ENCODE results near the gene RXFP1.

RXFP1 gene

DNA sequence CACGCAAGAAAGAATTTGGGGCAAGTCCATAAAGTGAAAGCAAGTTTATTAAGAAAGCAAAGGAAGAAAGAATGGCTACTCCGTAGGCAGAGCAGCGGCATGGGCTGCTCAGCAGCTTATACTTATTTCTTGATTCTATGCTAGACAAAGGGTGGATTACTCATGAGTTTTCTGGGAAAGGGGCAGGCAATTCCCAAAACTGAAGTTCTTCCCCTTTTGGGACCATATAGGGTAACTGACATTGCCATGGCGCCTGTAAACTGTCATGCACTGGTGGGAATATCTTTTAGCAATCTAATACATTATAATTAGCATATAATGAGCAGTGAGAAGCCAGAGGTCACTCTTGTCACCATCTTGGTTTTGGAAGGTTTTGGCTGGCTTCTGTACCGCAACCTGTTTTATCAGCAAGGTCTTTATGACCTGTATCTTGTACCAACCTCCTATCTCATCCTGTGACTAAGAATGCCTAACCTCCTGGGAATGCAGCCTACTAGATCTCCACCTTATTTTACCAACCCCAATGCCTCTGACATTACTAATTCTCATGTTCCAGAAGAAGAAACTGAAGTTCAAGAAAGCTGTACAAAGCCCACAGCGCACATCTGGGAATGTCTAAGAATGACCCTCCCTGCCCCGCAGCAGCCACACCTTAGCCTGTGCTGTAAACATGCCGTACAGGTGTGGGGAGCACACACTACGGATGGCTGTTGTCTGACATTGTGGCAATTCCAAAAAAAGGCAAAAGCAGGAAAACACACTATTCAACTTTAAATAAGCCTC is 18.6 kb downstream of the RXFP1 start:
- Histone ChIP-seq H3K9me3 (ENCODE audit: control insufficient read depth in 2 of 2, low read length in 2 of 2) (no peaks in the 10 kb centered on the region), H3K36me3 (ENCODE audit: control insufficient read depth in 2 of 2, insufficient read depth in 2 of 2, low read length in 2 of 2) (no peaks in the 10 kb centered on the region), H3K4me3 (ENCODE audit: low read length in 2 of 2) (no peak overlapping the region), H3K4me1 (ENCODE audit: control insufficient read depth in 2 of 2, insufficient read depth in 2 of 2, low read length in 2 of 2) (no peaks in the 10 kb centered on the region), H3K27me3 (ENCODE audit: control insufficient read depth in 2 of 2, insufficient read depth in 2 of 2, low read length in 2 of 2) (no peaks in the 10 kb centered on the region), H3K9ac (ENCODE audit: low read depth in 1 of 2, low read length in 2 of 2) (no peak overlapping the region), H3K27ac (ENCODE audit: low read depth in 2 of 2, low read length in 2 of 2) (no peak overlapping the region)

DNA sequence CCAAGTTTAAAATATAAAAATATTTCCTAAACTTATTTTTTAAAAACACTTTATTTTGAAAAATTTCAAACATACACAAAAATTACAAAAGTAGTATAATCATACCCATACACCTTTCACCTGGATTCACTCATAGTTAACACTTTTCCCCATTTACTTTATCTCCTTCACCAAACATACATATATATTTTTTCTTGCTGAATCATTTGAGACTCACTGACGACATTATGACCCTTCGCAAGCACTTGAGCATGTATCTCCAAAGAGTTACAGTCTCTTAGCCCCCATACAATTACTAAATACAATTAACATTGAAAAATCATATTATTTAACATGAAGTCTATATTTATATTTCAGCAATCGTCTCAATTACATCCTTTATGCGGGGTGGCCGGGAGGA is 19.8 kb downstream of the RXFP1 start:
- no peak overlapping the region for H3K27ac ChIP-seq (ENCODE audit: low read depth in 2 of 2, low read length in 2 of 2)
- H3K4me3 ChIP-seq (ENCODE audit: low read length in 2 of 2), result no peak overlapping the region
- H3K9me3 ChIP-seq (ENCODE audit: control insufficient read depth in 2 of 2, low read length in 2 of 2), result no peaks in the 10 kb centered on the region
- H3K4me1 ChIP-seq (ENCODE audit: control insufficient read depth in 2 of 2, insufficient read depth in 2 of 2, low read length in 2 of 2), result no peaks in the 10 kb centered on the region
- no peaks in the 10 kb centered on the region for H3K36me3 ChIP-seq (ENCODE audit: control insufficient read depth in 2 of 2, insufficient read depth in 2 of 2, low read length in 2 of 2)
- no peak overlapping the region for H3K9ac ChIP-seq (ENCODE audit: low read depth in 1 of 2, low read length in 2 of 2)
- no peaks in the 10 kb centered on the region for H3K27me3 ChIP-seq (ENCODE audit: control insufficient read depth in 2 of 2, insufficient read depth in 2 of 2, low read length in 2 of 2)

DNA sequence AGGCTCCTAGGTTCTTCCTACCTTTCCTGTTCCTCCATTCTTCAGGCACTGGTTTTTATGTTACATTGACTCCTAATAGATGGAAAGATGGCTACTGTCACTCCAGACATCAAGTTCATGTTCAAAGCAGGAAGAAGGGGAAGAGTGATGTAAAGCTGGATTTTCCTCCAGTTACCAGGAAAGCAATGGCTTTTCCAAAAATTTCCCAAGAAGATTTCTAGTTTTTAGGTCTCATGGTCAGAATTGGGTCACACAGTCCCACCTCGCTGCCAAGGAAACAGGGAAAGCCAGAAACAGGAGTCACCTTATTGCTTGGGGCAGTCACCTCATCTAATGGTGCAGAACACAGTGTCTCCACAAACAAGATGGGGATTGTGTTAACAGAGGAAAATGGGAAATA is 21.5 kb downstream of the RXFP1 start:
- H3K4me3 ChIP-seq (ENCODE audit: low read length in 2 of 2), result no peak overlapping the region

DNA sequence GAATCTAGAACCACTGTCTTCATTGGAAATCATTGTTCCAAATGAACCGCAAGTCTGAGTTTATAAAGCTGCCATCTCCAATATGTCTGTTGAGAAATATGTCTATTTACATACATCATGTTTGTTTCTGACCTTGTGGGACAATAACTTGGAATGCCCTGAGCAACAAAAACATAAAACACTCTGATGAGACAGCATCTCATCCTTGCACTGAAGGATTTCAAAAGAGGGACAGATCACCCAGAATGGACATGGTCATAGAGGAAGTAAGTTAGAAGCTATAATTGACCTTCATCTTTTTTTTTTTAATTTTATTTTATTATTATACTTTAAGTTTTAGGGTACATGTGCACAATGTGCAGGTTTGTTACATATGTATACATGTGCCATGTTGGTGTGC is 22.5 kb downstream of the RXFP1 start:
- no peak overlapping the region for H3K4me3 ChIP-seq (ENCODE audit: low read length in 2 of 2)
- H3K27ac ChIP-seq (ENCODE audit: low read depth in 2 of 2, low read length in 2 of 2), result no peak overlapping the region
- H3K9me3 ChIP-seq (ENCODE audit: control insufficient read depth in 2 of 2, low read length in 2 of 2), result no peaks in the 10 kb centered on the region
- H3K36me3 ChIP-seq (ENCODE audit: control insufficient read depth in 2 of 2, insufficient read depth in 2 of 2, low read length in 2 of 2), result no peaks in the 10 kb centered on the region
- no peaks in the 10 kb centered on the region for H3K27me3 ChIP-seq (ENCODE audit: control insufficient read depth in 2 of 2, insufficient read depth in 2 of 2, low read length in 2 of 2)
- H3K9ac ChIP-seq (ENCODE audit: low read depth in 1 of 2, low read length in 2 of 2), result no peak overlapping the region
- H3K4me1 ChIP-seq (ENCODE audit: control insufficient read depth in 2 of 2, insufficient read depth in 2 of 2, low read length in 2 of 2), result no peaks in the 10 kb centered on the region

More for the DNA sequence above, 21.5 kb downstream of the RXFP1 start:
- no peak overlapping the region for H3K9ac ChIP-seq (ENCODE audit: low read depth in 1 of 2, low read length in 2 of 2)
- no peaks in the 10 kb centered on the region for H3K27me3 ChIP-seq (ENCODE audit: control insufficient read depth in 2 of 2, insufficient read depth in 2 of 2, low read length in 2 of 2)
- no peak overlapping the region for H3K27ac ChIP-seq (ENCODE audit: low read depth in 2 of 2, low read length in 2 of 2)
- H3K4me1 ChIP-seq (ENCODE audit: control insufficient read depth in 2 of 2, insufficient read depth in 2 of 2, low read length in 2 of 2), result no peaks in the 10 kb centered on the region
- H3K9me3 ChIP-seq (ENCODE audit: control insufficient read depth in 2 of 2, low read length in 2 of 2), result no peaks in the 10 kb centered on the region
- H3K36me3 ChIP-seq (ENCODE audit: control insufficient read depth in 2 of 2, insufficient read depth in 2 of 2, low read length in 2 of 2), result no peaks in the 10 kb centered on the region

DNA sequence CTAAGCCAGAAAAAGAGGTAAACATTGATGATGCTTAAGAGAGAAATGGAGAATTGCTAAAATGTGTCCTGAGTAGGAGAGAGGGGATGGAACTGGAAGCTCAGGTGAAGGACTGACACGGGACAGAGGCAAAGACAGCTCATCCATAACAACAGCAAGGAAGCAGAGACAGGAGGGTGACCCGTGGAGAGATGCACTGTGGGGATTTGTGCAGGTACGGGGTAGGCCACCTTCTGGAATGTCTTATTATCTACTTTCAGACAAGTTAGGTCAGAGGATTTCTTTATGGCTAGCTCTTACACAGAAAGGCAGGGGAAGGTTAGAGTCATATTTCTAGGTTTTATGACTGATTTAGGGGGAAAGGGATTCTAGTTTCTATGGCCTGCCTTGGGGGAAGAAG is 31.7 kb downstream of the RXFP1 start:
- no peaks in the 10 kb centered on the region for H3K4me1 ChIP-seq (ENCODE audit: control insufficient read depth in 2 of 2, insufficient read depth in 2 of 2, low read length in 2 of 2)
- no peaks in the 10 kb centered on the region for H3K36me3 ChIP-seq (ENCODE audit: control insufficient read depth in 2 of 2, insufficient read depth in 2 of 2, low read length in 2 of 2)
- no peaks in the 10 kb centered on the region for H3K9me3 ChIP-seq (ENCODE audit: control insufficient read depth in 2 of 2, low read length in 2 of 2)
- no peak overlapping the region for H3K9ac ChIP-seq (ENCODE audit: low read depth in 1 of 2, low read length in 2 of 2)
- H3K27me3 ChIP-seq (ENCODE audit: control insufficient read depth in 2 of 2, insufficient read depth in 2 of 2, low read length in 2 of 2), result no peaks in the 10 kb centered on the region
- no peak overlapping the region for H3K4me3 ChIP-seq (ENCODE audit: low read length in 2 of 2)
- no peak overlapping the region for H3K27ac ChIP-seq (ENCODE audit: low read depth in 2 of 2, low read length in 2 of 2)

DNA sequence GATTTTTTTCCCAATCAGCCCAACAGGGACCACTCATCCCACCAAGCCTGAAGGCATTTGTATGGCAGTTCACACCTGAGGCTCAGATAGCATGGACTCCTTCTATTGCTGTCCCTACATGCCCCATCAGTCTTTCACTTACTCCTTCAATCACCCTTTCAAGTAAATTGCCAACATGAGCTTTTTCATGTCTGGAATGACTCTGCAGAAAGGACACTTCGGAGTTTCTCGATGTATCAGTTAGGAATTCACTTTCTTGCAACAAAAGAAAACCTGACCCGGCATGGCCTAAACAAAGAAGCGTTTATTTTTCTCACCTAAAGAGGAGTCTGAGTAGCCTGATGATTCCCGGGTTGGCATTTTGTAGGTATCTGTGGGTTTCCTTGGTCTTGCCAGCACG is 38.6 kb downstream of the RXFP1 start:
- no peaks in the 10 kb centered on the region for H3K27me3 ChIP-seq (ENCODE audit: control insufficient read depth in 2 of 2, insufficient read depth in 2 of 2, low read length in 2 of 2)

DNA sequence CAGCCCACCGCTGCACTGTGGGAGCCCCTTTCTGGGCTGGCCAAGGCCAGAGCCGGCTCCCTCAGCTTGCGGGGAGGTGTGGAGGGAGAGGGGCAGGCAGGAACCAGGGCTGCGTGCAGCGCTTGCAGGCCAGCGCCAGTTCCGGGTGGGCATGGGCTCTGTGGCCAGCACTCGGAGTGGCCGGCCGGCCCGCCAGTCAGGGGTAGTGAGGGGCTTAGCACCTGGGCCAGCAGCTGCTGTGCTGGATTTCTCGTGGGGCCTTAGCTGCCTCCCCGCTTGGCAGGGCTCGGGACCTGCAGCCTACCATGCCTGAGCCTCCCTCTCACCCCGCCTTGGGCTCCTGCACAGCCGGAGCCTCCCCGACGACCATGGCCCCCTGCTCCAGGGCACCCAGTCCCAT is 45.2 kb downstream of the RXFP1 start:
- no peaks in the 10 kb centered on the region for H3K36me3 ChIP-seq (ENCODE audit: control insufficient read depth in 2 of 2, insufficient read depth in 2 of 2, low read length in 2 of 2)
- H3K4me1 ChIP-seq (ENCODE audit: control insufficient read depth in 2 of 2, insufficient read depth in 2 of 2, low read length in 2 of 2), result no peaks in the 10 kb centered on the region
- H3K27ac ChIP-seq (ENCODE audit: low read depth in 2 of 2, low read length in 2 of 2), result no peak overlapping the region
- H3K27me3 ChIP-seq (ENCODE audit: control insufficient read depth in 2 of 2, insufficient read depth in 2 of 2, low read length in 2 of 2), result no peaks in the 10 kb centered on the region
- no peak overlapping the region for H3K4me3 ChIP-seq (ENCODE audit: low read length in 2 of 2)
- no peak overlapping the region for H3K9ac ChIP-seq (ENCODE audit: low read depth in 1 of 2, low read length in 2 of 2)
- H3K9me3 ChIP-seq (ENCODE audit: control insufficient read depth in 2 of 2, low read length in 2 of 2), result no peaks in the 10 kb centered on the region

More for the DNA sequence above, 38.6 kb downstream of the RXFP1 start:
- Histone ChIP-seq H3K4me3 (ENCODE audit: low read length in 2 of 2) (no peak overlapping the region), H3K4me1 (ENCODE audit: control insufficient read depth in 2 of 2, insufficient read depth in 2 of 2, low read length in 2 of 2) (no peaks in the 10 kb centered on the region), H3K36me3 (ENCODE audit: control insufficient read depth in 2 of 2, insufficient read depth in 2 of 2, low read length in 2 of 2) (no peaks in the 10 kb centered on the region), H3K9ac (ENCODE audit: low read depth in 1 of 2, low read length in 2 of 2) (no peak overlapping the region), H3K27ac (ENCODE audit: low read depth in 2 of 2, low read length in 2 of 2) (no peak overlapping the region), H3K9me3 (ENCODE audit: control insufficient read depth in 2 of 2, low read length in 2 of 2) (no peaks in the 10 kb centered on the region)

DNA sequence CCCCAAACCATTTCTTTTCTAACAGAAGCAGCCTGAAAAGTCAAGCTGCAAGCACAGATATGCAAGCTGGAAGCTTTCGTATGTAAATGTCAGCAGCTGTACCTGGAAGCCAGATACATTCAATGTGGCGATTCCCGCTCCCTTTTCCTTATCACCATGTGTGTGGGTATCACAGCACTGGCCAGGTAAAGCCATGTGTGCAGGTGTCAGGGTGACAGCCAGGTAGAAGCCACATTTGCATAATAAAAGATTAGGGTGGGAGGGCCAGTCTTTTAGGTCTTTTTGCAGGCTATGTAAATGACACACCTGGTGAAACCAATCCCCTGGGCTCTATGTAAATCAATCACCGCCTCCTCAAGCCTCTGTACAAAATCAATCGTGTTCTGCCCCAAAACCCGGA is 50.1 kb downstream of the RXFP1 start:
- Histone ChIP-seq H3K27ac (ENCODE audit: low read depth in 2 of 2, low read length in 2 of 2) (no peak overlapping the region), H3K9ac (ENCODE audit: low read depth in 1 of 2, low read length in 2 of 2) (no peak overlapping the region), H3K36me3 (ENCODE audit: control insufficient read depth in 2 of 2, insufficient read depth in 2 of 2, low read length in 2 of 2) (no peaks in the 10 kb centered on the region), H3K9me3 (ENCODE audit: control insufficient read depth in 2 of 2, low read length in 2 of 2) (no peaks in the 10 kb centered on the region), H3K4me1 (ENCODE audit: control insufficient read depth in 2 of 2, insufficient read depth in 2 of 2, low read length in 2 of 2) (no peaks in the 10 kb centered on the region), H3K4me3 (ENCODE audit: low read length in 2 of 2) (no peak overlapping the region), H3K27me3 (ENCODE audit: control insufficient read depth in 2 of 2, insufficient read depth in 2 of 2, low read length in 2 of 2) (no peaks in the 10 kb centered on the region)

DNA sequence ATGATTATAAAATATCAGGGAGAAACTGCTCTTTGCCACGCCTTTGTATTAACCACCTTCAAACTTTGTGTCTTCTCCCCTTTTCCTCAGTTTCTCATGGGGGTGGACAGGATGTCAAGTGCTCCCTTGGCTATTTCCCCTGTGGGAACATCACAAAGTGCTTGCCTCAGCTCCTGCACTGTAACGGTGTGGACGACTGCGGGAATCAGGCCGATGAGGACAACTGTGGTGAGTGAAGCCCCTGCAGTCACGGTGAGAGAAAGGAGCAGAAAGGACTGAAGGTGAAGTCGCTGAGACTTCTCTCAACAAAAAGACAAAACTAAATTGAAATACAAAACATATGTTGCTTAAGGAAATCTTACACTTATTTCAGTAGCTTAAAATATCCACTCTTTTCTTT is 50.9 kb downstream of the RXFP1 start:
- no peaks in the 10 kb centered on the region for H3K27me3 ChIP-seq (ENCODE audit: control insufficient read depth in 2 of 2, insufficient read depth in 2 of 2, low read length in 2 of 2)
- no peaks in the 10 kb centered on the region for H3K4me1 ChIP-seq (ENCODE audit: control insufficient read depth in 2 of 2, insufficient read depth in 2 of 2, low read length in 2 of 2)
- H3K27ac ChIP-seq (ENCODE audit: low read depth in 2 of 2, low read length in 2 of 2), result no peak overlapping the region
- H3K9ac ChIP-seq (ENCODE audit: low read depth in 1 of 2, low read length in 2 of 2), result no peak overlapping the region
- H3K9me3 ChIP-seq (ENCODE audit: control insufficient read depth in 2 of 2, low read length in 2 of 2), result no peaks in the 10 kb centered on the region
- H3K4me3 ChIP-seq (ENCODE audit: low read length in 2 of 2), result no peak overlapping the region
- H3K36me3 ChIP-seq (ENCODE audit: control insufficient read depth in 2 of 2, insufficient read depth in 2 of 2, low read length in 2 of 2), result no peaks in the 10 kb centered on the region

DNA sequence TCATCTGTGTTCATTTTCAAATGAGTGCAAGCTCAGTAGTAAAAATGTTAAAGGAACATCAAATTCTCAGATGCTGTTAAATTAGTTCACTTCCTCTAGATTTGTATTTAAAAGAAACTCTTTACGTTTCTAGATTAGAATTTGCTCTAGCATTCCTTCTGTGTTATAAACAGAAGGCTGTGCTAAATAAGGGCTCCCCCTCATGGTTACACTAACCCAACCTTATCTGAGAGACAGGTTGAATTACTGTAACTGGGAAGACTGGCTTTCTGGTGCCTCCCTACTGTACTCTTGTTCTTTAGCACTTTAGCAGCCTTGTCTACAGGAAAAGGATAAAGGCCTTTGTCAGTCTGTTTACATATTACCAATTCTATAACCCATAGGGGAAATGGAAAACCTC is 56.8 kb downstream of the RXFP1 start:
- H3K9me3 ChIP-seq (ENCODE audit: control insufficient read depth in 2 of 2, low read length in 2 of 2), result no peaks in the 10 kb centered on the region
- H3K4me3 ChIP-seq (ENCODE audit: low read length in 2 of 2), result no peak overlapping the region
- H3K36me3 ChIP-seq (ENCODE audit: control insufficient read depth in 2 of 2, insufficient read depth in 2 of 2, low read length in 2 of 2), result no peaks in the 10 kb centered on the region
- H3K4me1 ChIP-seq (ENCODE audit: control insufficient read depth in 2 of 2, insufficient read depth in 2 of 2, low read length in 2 of 2), result no peaks in the 10 kb centered on the region
- no peak overlapping the region for H3K9ac ChIP-seq (ENCODE audit: low read depth in 1 of 2, low read length in 2 of 2)
- no peaks in the 10 kb centered on the region for H3K27me3 ChIP-seq (ENCODE audit: control insufficient read depth in 2 of 2, insufficient read depth in 2 of 2, low read length in 2 of 2)
- H3K27ac ChIP-seq (ENCODE audit: low read depth in 2 of 2, low read length in 2 of 2), result no peak overlapping the region
